DOHH2 (cell line): ENCODE data around the gene TNPO3.

Experiments used
- H3F3A ChIP-seq: fragments of 200-600 bp; sonication (generic), shearing (Covaris generic); 2 replicates; pipeline ENCODE4 v1.6.0; 2016; ENCODE audit warnings: antibody characterized with exemption, mild to moderate bottlenecking; ENCODE audit not compliant: control insufficient read depth, insufficient read depth
- H3K27ac ChIP-seq: fragments of 200-600 bp; sonication (generic); 2 replicates; pipeline ENCODE4 v1.5.1; 2014; ENCODE audit warnings: low read depth, mild to moderate bottlenecking, low read length, moderate library complexity
- H3K27me3 ChIP-seq: fragments of 200-600 bp; sonication (generic); 2 replicates; pipeline ENCODE4 v1.6.1; 2014; ENCODE audit warnings: mild to moderate bottlenecking, low read length, mixed read lengths; ENCODE audit not compliant: control insufficient read depth
- H3K36me3 ChIP-seq: fragments of 200-600 bp; sonication (generic); 2 replicates; pipeline ENCODE4 v1.6.1; 2014; ENCODE audit warnings: mild to moderate bottlenecking, low read length, moderate library complexity, mixed read lengths; ENCODE audit not compliant: control insufficient read depth
- H3K4me1 ChIP-seq: fragments of 200-600 bp; sonication (generic); 2 replicates; pipeline ENCODE4 v1.6.1; 2014; ENCODE audit warnings: mild to moderate bottlenecking, low read length, mixed read lengths; ENCODE audit not compliant: control insufficient read depth
- H3K4me2 ChIP-seq: fragments of 200-600 bp; sonication (generic); 2 replicates; pipeline ENCODE4 v1.6.0; 2014; ENCODE audit warnings: mild to moderate bottlenecking, low read length, moderate library complexity
- H3K4me3 ChIP-seq: fragments of 200-600 bp; sonication (generic); 2 replicates; pipeline ENCODE4 v1.5.1; 2014; ENCODE audit warnings: mild to moderate bottlenecking, low read length, mixed read lengths
- H3K79me2 ChIP-seq: fragments of 200-600 bp; sonication (generic); 2 replicates; pipeline ENCODE4 v1.6.1; 2014; ENCODE audit warnings: mild to moderate bottlenecking, low read length, mixed read lengths; ENCODE audit not compliant: control insufficient read depth
- H3K9me2 ChIP-seq: fragments of 200-600 bp; sonication (generic); replicated peaks from 2 replicates; pipeline ENCODE4 v1.6.1; 2014; ENCODE audit warnings: mild to moderate bottlenecking, low read length, mixed read lengths; ENCODE audit not compliant: control insufficient read depth
- H3K9me3 ChIP-seq: fragments of 200-600 bp; sonication (generic); 2 replicates; pipeline ENCODE4 v1.6.1; 2014; ENCODE audit warnings: antibody characterized with exemption, low read length, mixed read lengths; ENCODE audit not compliant: control insufficient read depth, insufficient read depth
- H4K20me1 ChIP-seq: fragments of 200-600 bp; sonication (generic); 2 replicates; pipeline ENCODE4 v1.6.0; 2014; ENCODE audit warnings: low read depth, mild to moderate bottlenecking, antibody characterized with exemption, low read length, moderate library complexity; ENCODE audit not compliant: control insufficient read depth, insufficient read depth
- CTCF ChIP-seq: fragments of 200-600 bp; sonication (generic); IDR thresholded peaks from one replicate; pipeline ENCODE4 v1.5.1; 2014; ENCODE audit warnings: antibody characterized with exemption, mild to moderate bottlenecking, low read depth, low read length; ENCODE audit not compliant: poor library complexity, severe bottlenecking
- EZH2phosphoT487 ChIP-seq: fragments of 200-600 bp; sonication (generic); IDR thresholded peaks from 2 replicates; pipeline ENCODE4 v1.6.1; 2017; ENCODE audit warnings: borderline replicate concordance, mild to moderate bottlenecking, antibody characterized with exemption, low read length, moderate library complexity, mixed read lengths

Gene TNPO3

GRCh38 chr7:129074361-129074871 lies 19.5 kb upstream of the TNPO3 start:
- Histone ChIP-seq H3F3A (no peaks in the 10 kb centered on the region), H3K36me3 (no peaks in the 10 kb centered on the region), H3K9me3 (no peaks in the 10 kb centered on the region), H4K20me1 (no peaks in the 10 kb centered on the region), H3K27ac (no peak overlapping the region), H3K4me2 (no peak overlapping the region), H3K27me3 (no peaks in the 10 kb centered on the region), H3K4me1 (no peaks in the 10 kb centered on the region), H3K4me3 (no peak overlapping the region), H3K9me2 (no peaks in the 10 kb centered on the region), H3K79me2 (no peaks in the 10 kb centered on the region)
- TF ChIP-seq CTCF (no peak), EZH2phosphoT487 (no peak)

GRCh38 chr7:129073738-129074137 lies 18.8 kb upstream of the TNPO3 start:
- Histone ChIP-seq H3K4me1 (no peaks in the 10 kb centered on the region), H3F3A (no peaks in the 10 kb centered on the region), H3K27ac (no peak overlapping the region), H3K9me3 (no peaks in the 10 kb centered on the region), H3K36me3 (no peaks in the 10 kb centered on the region), H3K9me2 (no peaks in the 10 kb centered on the region), H3K4me3 (no peak overlapping the region), H3K79me2 (no peaks in the 10 kb centered on the region), H3K4me2 (no peak overlapping the region), H3K27me3 (no peaks in the 10 kb centered on the region), H4K20me1 (no peaks in the 10 kb centered on the region)
- TF ChIP-seq EZH2phosphoT487, result no peak
- TF ChIP-seq CTCF, result no peak

- H3K4me2 ChIP-seq, result no peak overlapping the region
These were observed 18.3 kb upstream of the TNPO3 start for GRCh38 chr7:129073204-129073603.

More at GRCh38 chr7:129073204-129073603, 18.3 kb upstream of the TNPO3 start:
- no peak overlapping the region for H3K4me3 ChIP-seq
- H3K4me1 ChIP-seq, result no peaks in the 10 kb centered on the region
- no peak overlapping the region for H3K27ac ChIP-seq
- no peaks in the 10 kb centered on the region for H3K9me3 ChIP-seq
- H3K9me2 ChIP-seq, result no peaks in the 10 kb centered on the region
- H3K79me2 ChIP-seq, result no peaks in the 10 kb centered on the region
- H3K27me3 ChIP-seq, result no peaks in the 10 kb centered on the region
- H4K20me1 ChIP-seq, result no peaks in the 10 kb centered on the region
- H3K36me3 ChIP-seq, result no peaks in the 10 kb centered on the region
- TF ChIP-seq CTCF (no peak), EZH2phosphoT487 (no peak)
- H3F3A ChIP-seq, result no peaks in the 10 kb centered on the region
